Right ventricle myocardium inferior (tissue), 1 donor: ENCODE data around the gene ANKRD63. TPM values are rescaled to one million over a fixed set of nuclear protein-coding genes. Genes with fewer than 3 reads are reported as not detected.

Source experiments
- ATAC-seq: fragments of 200-7000 bp; cut with Tn5 transposase; one replicate; pipeline ENCODE4 v1.9.1; 2020; ENCODE audit warnings: mild to moderate bottlenecking, moderate library complexity
- DNase-seq: peaks from one replicate; pipeline ENCODE4 v3.0.0; 2021; ENCODE audit errors: missing footprints
- intact Hi-C: fragments of 100-400 bp; cut with DNase I; formaldehyde crosslinking; loops from one replicate; pipeline ENCODE4 v1.11.0; 2022
- total RNA-seq: library from RNA; stranded (reverse); fragmentation: NEBNext Ultra II Directional; extraction: Animal tissue kit (Norgen Biotek cat#: 25700); gene quantifications from one replicate; pipeline ENCODE4 v1.2.1, GENCODE V29; 2021
- donor health status: DM: no; HTN: yes; CAD: no; lungs with severe emphysema.

Gene ANKRD63
- total RNA-seq, 1 donor from 2014 or later, result 0.92 TPM

- intact Hi-C loops, result no loop called here
- DNase-seq (peak; percentile 50), ATAC-seq (no peak)
Measured at GRCh38 chr15:40283615-40284300, 894 bp upstream of the ANKRD63 start.

GRCh38 chr15:40282147-40282868, 556 bp downstream of the ANKRD63 start:
- peak; percentile 86 for DNase-seq
- intact Hi-C loops, result no loop called here
- ATAC-seq, result peak; percentile 30

- intact Hi-C loops, result no loop called here
- ATAC-seq (no peak), DNase-seq (no peak)
Measured at GRCh38 chr15:40281801-40282146, 1.1 kb downstream of the ANKRD63 start.

- DNase-seq, result peak; percentile 18
- intact Hi-C loops, result no loop called here
- ATAC-seq, result no peak
Measured at GRCh38 chr15:40281057-40281800, 1.6 kb downstream of the ANKRD63 start.

GRCh38 chr15:40280260-40281056, 2.4 kb downstream of the ANKRD63 start:
- intact Hi-C loops, result no loop called here
- no peak for ATAC-seq
- DNase-seq, result peak; percentile 31

GRCh38 chr15:40279437-40280141, 3.3 kb downstream of the ANKRD63 start:
- DNase-seq, result peak; percentile 92
- ATAC-seq, result peak; percentile 72
- intact Hi-C loops, result loop anchor here (1.0 kb wide), 2 partner anchors 31 to 143 kb away; no protein-coding TSS in a partner anchor

GRCh38 chr15:40278026-40278425, 4.8 kb downstream of the ANKRD63 start:
- ATAC-seq (no peak), DNase-seq (peak; percentile 45)

GRCh38 chr15:40277471-40277870, 5.4 kb downstream of the ANKRD63 start:
- intact Hi-C loops, result no loop called here
- DNase-seq (peak; percentile 44), ATAC-seq (no peak)

More at GRCh38 chr15:40278026-40278425, 4.8 kb downstream of the ANKRD63 start:
- intact Hi-C loops, result no loop called here

- DNase-seq (peak; percentile 7), ATAC-seq (no peak)
- intact Hi-C loops, result no loop called here
Measured at GRCh38 chr15:40276927-40277326, 5.9 kb downstream of the ANKRD63 start.

GRCh38 chr15:40275954-40276353, 6.9 kb downstream of the ANKRD63 start:
- peak; percentile 53 for DNase-seq
- no peak for ATAC-seq
- intact Hi-C loops, result loop anchor here (2.0 kb wide), 1 partner anchor 231 kb away; no protein-coding TSS in a partner anchor

GRCh38 chr15:40275523-40275922, 7.3 kb downstream of the ANKRD63 start:
- intact Hi-C loops, result loop anchor here (2.0 kb wide), 1 partner anchor 231 kb away; no protein-coding TSS in a partner anchor
- ATAC-seq, result no peak
- no peak for DNase-seq

- intact Hi-C loops, result loop anchor here (1.0 to 2.0 kb wide), 3 partner anchors 57 to 235 kb away; partner anchors contain the start of gene SRP14
- ATAC-seq, result peak; percentile 63
- DNase-seq, result peak; percentile 93
Measured at GRCh38 chr15:40274350-40275274, 8.3 kb downstream of the ANKRD63 start.

- no peak for DNase-seq
- intact Hi-C loops, result no loop called here
- ATAC-seq, result no peak
Measured at GRCh38 chr15:40273428-40273827, 9.4 kb downstream of the ANKRD63 start.

GRCh38 chr15:40272485-40273056, 10.3 kb downstream of the ANKRD63 start:
- ATAC-seq, result no peak
- DNase-seq, result no peak
- intact Hi-C loops, result no loop called here

- intact Hi-C loops, result no loop called here
- ATAC-seq, result no peak
- DNase-seq, result peak; percentile 55
Measured at GRCh38 chr15:40271685-40272484, 11.0 kb downstream of the ANKRD63 start.
